ENCODE measurements around the gene SCN8A. TPM values are rescaled to one million over a fixed set of nuclear protein-coding genes. Genes with fewer than 3 reads are reported as not detected.

Gene SCN8A
- total and polyA plus RNA-seq, 9 donors: 0.21 to 2.9 (median 1.5) TPM

GRCh38 chr12:51777457-51777856 lies 186.4 kb downstream of the SCN8A start:
- intact Hi-C loops (cut with DNase I): no loop called here
- Histone ChIP-seq H3K27ac (no peak overlapping the region), H3K4me1 (ENCODE audit: insufficient read depth) (no peaks in the 10 kb centered on the region), H3K27me3 (no peaks in the 10 kb centered on the region), H3K4me3 (no peak overlapping the region), H3K9me3 (no peaks in the 10 kb centered on the region), H3K36me3 (no peaks in the 10 kb centered on the region)
- no peak for DNase-seq
- TF ChIP-seq POLR2A (IDR thresholded peaks at IDR 0.05) (no peak), EP300 (IDR thresholded peaks at IDR 0.05) (no peak), CTCF (IDR thresholded peaks at IDR 0.05) (no peak)
- 51 to 53% (median 51%) methylated on average over 2 of the region's 2 CpGs for WGBS, 3 donors

GRCh38 chr12:51777973-51778372 lies 186.9 kb downstream of the SCN8A start:
- intact Hi-C loops (cut with DNase I): no loop called here
- 87 to 90% (median 89%) methylated on average over 3 of the region's 3 CpGs for WGBS, 3 donors
- TF ChIP-seq EP300 (IDR thresholded peaks at IDR 0.05) (no peak), POLR2A (IDR thresholded peaks at IDR 0.05) (no peak), CTCF (IDR thresholded peaks at IDR 0.05) (no peak)
- no peak overlapping the region for H3K4me3 ChIP-seq
- H3K36me3 ChIP-seq: no peaks in the 10 kb centered on the region
- no peak overlapping the region for H3K27ac ChIP-seq
- no peak for DNase-seq
- no peaks in the 10 kb centered on the region for H3K27me3 ChIP-seq
- no peaks in the 10 kb centered on the region for H3K9me3 ChIP-seq
- H3K4me1 ChIP-seq (ENCODE audit: insufficient read depth): no peaks in the 10 kb centered on the region

- H3K36me3 ChIP-seq: no peaks in the 10 kb centered on the region
- 77 to 94% (median 89%) methylated on average over 5 of the region's 5 CpGs for WGBS, 3 donors
- no peaks in the 10 kb centered on the region for H3K27me3 ChIP-seq
- DNase-seq: no peak
- H3K4me3 ChIP-seq: no peak overlapping the region
- H3K4me1 ChIP-seq (ENCODE audit: insufficient read depth): no peaks in the 10 kb centered on the region
- TF ChIP-seq CTCF (IDR thresholded peaks at IDR 0.05): no peak
- TF ChIP-seq EP300 (IDR thresholded peaks at IDR 0.05): no peak
- TF ChIP-seq POLR2A (IDR thresholded peaks at IDR 0.05): no peak
- intact Hi-C loops (cut with DNase I): no loop called here
- no peak overlapping the region for H3K27ac ChIP-seq
- H3K9me3 ChIP-seq: no peaks in the 10 kb centered on the region
Measured at GRCh38 chr12:51779876-51780275, 188.8 kb downstream of the SCN8A start.

- Histone ChIP-seq H3K27me3 (no peaks in the 10 kb centered on the region), H3K9me3 (no peaks in the 10 kb centered on the region), H3K4me1 (ENCODE audit: insufficient read depth) (no peaks in the 10 kb centered on the region), H3K27ac (no peak overlapping the region), H3K36me3 (no peaks in the 10 kb centered on the region), H3K4me3 (no peak overlapping the region)
- no peak for DNase-seq
- intact Hi-C loops (cut with DNase I): no loop called here
- TF ChIP-seq POLR2A (IDR thresholded peaks at IDR 0.05) (no peak), EP300 (IDR thresholded peaks at IDR 0.05) (no peak), CTCF (IDR thresholded peaks at IDR 0.05) (no peak)
- 83 to 90% (median 85%) methylated on average over 3 of the region's 3 CpGs for WGBS, 3 donors
Measured at GRCh38 chr12:51784688-51785087, 193.7 kb downstream of the SCN8A start.

GRCh38 chr12:51785906-51786305 lies 194.9 kb downstream of the SCN8A start:
- H3K27me3 ChIP-seq: no peaks in the 10 kb centered on the region
- no peak overlapping the region for H3K27ac ChIP-seq
- TF ChIP-seq POLR2A (IDR thresholded peaks at IDR 0.05): no peak
- no peak for TF ChIP-seq CTCF (IDR thresholded peaks at IDR 0.05)
- TF ChIP-seq EP300 (IDR thresholded peaks at IDR 0.05): no peak
- no peaks in the 10 kb centered on the region for H3K4me1 ChIP-seq (ENCODE audit: insufficient read depth)
- H3K9me3 ChIP-seq: no peaks in the 10 kb centered on the region
- H3K4me3 ChIP-seq: no peak overlapping the region
- WGBS, 3 donors: 77 to 88% (median 87%) methylated on average over 2 of the region's 2 CpGs
- no peak for DNase-seq
- no peaks in the 10 kb centered on the region for H3K36me3 ChIP-seq
- intact Hi-C loops (cut with DNase I): no loop called here

All from ovary (tissue), 9 donors.